Measurements from ENCODE around the gene IFNG. TPM values are rescaled to one million over a fixed set of nuclear protein-coding genes. Genes with fewer than 3 reads are reported as not detected.
A peak's percentile ranks its signal among the peaks of the same experiment; 100 is the strongest.

The IFNG gene
- total RNA-seq, 2 experiments from 2014 or later: 2.9 to 3.2 TPM

DNA sequence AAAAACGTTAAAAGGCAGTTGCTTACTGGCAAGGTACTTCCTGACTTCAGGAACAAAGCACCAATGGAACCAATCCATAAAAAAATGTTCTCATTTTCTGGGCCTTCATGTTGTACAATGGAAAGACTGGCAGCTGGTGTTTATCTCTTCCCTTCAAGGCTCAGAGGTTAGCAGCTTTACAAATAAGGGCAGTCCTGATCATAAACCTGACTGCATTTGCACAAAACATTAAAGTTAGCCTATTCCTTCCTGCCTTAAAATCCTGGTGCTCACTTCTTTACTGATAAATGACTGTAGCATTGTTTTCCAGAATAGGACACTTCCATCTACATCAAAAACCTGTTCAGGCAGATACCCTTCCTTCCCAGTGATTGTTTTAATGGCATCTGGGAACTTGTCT lies 46.9 kb upstream of the IFNG start:
- TF ChIP-seq, protein P1, sequence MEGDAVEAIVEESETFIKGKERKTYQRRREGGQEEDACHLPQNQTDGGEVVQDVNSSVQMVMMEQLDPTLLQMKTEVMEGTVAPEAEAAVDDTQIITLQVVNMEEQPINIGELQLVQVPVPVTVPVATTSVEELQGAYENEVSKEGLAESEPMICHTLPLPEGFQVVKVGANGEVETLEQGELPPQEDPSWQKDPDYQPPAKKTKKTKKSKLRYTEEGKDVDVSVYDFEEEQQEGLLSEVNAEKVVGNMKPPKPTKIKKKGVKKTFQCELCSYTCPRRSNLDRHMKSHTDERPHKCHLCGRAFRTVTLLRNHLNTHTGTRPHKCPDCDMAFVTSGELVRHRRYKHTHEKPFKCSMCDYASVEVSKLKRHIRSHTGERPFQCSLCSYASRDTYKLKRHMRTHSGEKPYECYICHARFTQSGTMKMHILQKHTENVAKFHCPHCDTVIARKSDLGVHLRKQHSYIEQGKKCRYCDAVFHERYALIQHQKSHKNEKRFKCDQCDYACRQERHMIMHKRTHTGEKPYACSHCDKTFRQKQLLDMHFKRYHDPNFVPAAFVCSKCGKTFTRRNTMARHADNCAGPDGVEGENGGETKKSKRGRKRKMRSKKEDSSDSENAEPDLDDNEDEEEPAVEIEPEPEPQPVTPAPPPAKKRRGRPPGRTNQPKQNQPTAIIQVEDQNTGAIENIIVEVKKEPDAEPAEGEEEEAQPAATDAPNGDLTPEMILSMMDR (IDR thresholded peaks at IDR 0.05): no peak
- no peak overlapping the region for H3K27ac Mint-ChIP-seq
- H3K9me3 Mint-ChIP-seq: no peaks in the 10 kb centered on the region
- DNase-seq: no peak
- H3K4me3 ChIP-seq (ENCODE audit: low read length): no peak overlapping the region
- H3K4me1 ChIP-seq (ENCODE audit: insufficient read depth, low read length): peaks cover 14% of the 10 kb centered on the region
- H3K4me1 Mint-ChIP-seq (ENCODE audit: low read depth): peaks cover 24% of the 10 kb centered on the region
- no peaks in the 10 kb centered on the region for H3K36me3 Mint-ChIP-seq (ENCODE audit: low read depth)
- intact Hi-C loops (cut with DNase I, micrococcal nuclease): no loop called here
- ChIA-PET POLR2A (no interaction called here), CTCF (no interaction called here)
- H3K36me3 ChIP-seq (ENCODE audit: insufficient read depth, low read length): no peaks in the 10 kb centered on the region
- no peak overlapping the region for H3K27ac ChIP-seq (ENCODE audit: low read depth in 1 of 2, low read length in 2 of 2)
- ATAC-seq (ENCODE audit: poor library complexity): no peak
- H3K27me3 Mint-ChIP-seq: peaks cover 3% of the 10 kb centered on the region
- H3K27me3 ChIP-seq (ENCODE audit: control insufficient read depth in 1 of 2, insufficient read depth in 2 of 2, low read length in 2 of 2): no peaks in the 10 kb centered on the region
- no peaks in the 10 kb centered on the region for H3K9me3 ChIP-seq (ENCODE audit: control insufficient read depth in 1 of 2, insufficient read depth in 1 of 2, low read length in 2 of 2)
- H3K4me3 Mint-ChIP-seq: no peak overlapping the region

DNA sequence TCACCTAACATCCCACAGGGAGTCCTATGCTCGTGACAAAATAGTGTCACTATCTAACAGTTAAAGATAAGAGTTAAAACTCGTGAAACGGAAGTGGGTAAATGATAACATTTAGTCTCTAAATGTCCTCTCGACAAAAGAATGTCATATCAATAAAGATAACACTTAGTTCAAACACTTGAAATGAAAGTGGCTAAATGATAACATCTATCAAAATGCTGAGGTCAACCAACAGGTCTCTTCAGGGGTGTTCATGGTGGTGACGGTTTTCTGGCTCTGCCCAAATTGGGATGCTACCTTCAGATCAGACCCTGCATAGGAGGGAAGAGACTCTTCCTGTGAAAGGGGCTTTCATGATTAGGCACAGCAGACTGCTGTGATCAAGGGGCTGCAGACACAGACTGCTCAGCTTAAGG lies 43.9 kb upstream of the IFNG start:
- intact Hi-C loops (cut with DNase I, micrococcal nuclease): no loop called here
- ATAC-seq (ENCODE audit: poor library complexity) (peak; percentile 34), DNase-seq (peak in 3 of 14 experiments; percentile 10 to 40 (median 21))
- Histone ChIP-seq H3K9me3 (ENCODE audit: control insufficient read depth in 1 of 2, insufficient read depth in 1 of 2, low read length in 2 of 2) (no peaks in the 10 kb centered on the region), H3K27me3 (ENCODE audit: control insufficient read depth in 1 of 2, insufficient read depth in 2 of 2, low read length in 2 of 2) (no peaks in the 10 kb centered on the region), H3K27ac (ENCODE audit: low read depth in 1 of 2, low read length in 2 of 2) (no peak overlapping the region), H3K4me3 (ENCODE audit: low read length) (no peak overlapping the region), H3K36me3 (ENCODE audit: insufficient read depth, low read length) (no peaks in the 10 kb centered on the region), H3K4me1 (ENCODE audit: insufficient read depth, low read length) (peaks cover 26% of the 10 kb centered on the region)
- peaks cover 36% of the 10 kb centered on the region for H3K4me1 Mint-ChIP-seq (ENCODE audit: low read depth)
- H3K9me3 Mint-ChIP-seq: no peaks in the 10 kb centered on the region
- no peaks in the 10 kb centered on the region for H3K36me3 Mint-ChIP-seq (ENCODE audit: low read depth)
- TF ChIP-seq, protein P1 (IDR thresholded peaks at IDR 0.05): no peak
- H3K4me3 Mint-ChIP-seq: no peak overlapping the region
- H3K27me3 Mint-ChIP-seq: no peaks in the 10 kb centered on the region
- CTCF ChIA-PET: no interaction called here
- POLR2A ChIA-PET: no interaction called here
- H3K27ac Mint-ChIP-seq: no peak overlapping the region

DNA sequence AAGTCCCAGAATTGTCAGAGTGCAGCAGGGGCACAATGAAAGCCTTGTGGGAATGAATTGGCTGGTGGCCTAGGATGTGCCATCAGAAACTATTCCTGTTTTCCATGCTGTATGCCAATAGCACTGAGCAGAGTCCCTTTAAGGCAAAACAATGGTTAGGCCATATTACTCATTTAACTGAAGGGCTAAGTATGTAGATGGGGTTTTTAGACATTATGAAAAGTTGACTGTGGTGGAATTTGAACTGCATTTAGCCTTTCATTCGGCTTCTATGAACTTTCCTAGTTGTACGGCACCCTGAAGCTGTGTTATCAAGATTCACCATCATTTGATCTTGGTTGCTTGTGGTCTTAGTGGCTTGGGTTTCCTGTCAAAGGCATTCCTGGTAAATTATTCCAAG lies 41.3 kb upstream of the IFNG start:
- H3K36me3 ChIP-seq (ENCODE audit: insufficient read depth, low read length): no peaks in the 10 kb centered on the region
- no peak for DNase-seq
- H3K9me3 ChIP-seq (ENCODE audit: control insufficient read depth in 1 of 2, insufficient read depth in 1 of 2, low read length in 2 of 2): no peaks in the 10 kb centered on the region
- Mint-ChIP-seq H3K4me3 (peak overlapping the region; percentile 7), H3K9me3 (no peaks in the 10 kb centered on the region), H3K27me3 (no peaks in the 10 kb centered on the region), H3K4me1 (ENCODE audit: low read depth) (peaks cover 38% of the 10 kb centered on the region), H3K27ac (no peak overlapping the region), H3K36me3 (ENCODE audit: low read depth) (no peaks in the 10 kb centered on the region)
- H3K27me3 ChIP-seq (ENCODE audit: control insufficient read depth in 1 of 2, insufficient read depth in 2 of 2, low read length in 2 of 2): no peaks in the 10 kb centered on the region
- no peak overlapping the region for H3K4me3 ChIP-seq (ENCODE audit: low read length)
- H3K4me1 ChIP-seq (ENCODE audit: insufficient read depth, low read length): peaks cover 26% of the 10 kb centered on the region
- ChIA-PET POLR2A (interaction anchor here (1.3 to 1.4 kb wide), 2 partner anchors 20 to 25 kb away, joined by 4 read pairs; no protein-coding TSS in a partner anchor), CTCF (no interaction called here)
- H3K27ac ChIP-seq (ENCODE audit: low read depth in 1 of 2, low read length in 2 of 2): no peak overlapping the region
- ATAC-seq (ENCODE audit: poor library complexity): no peak
- intact Hi-C loops (cut with DNase I, micrococcal nuclease): no loop called here
- TF ChIP-seq, protein P1 (IDR thresholded peaks at IDR 0.05): no peak

Measured in CD4-positive, alpha-beta T cell (primary cell).